ENCODE measurements around the gene RBMS1. TPM values are rescaled to one million over a fixed set of nuclear protein-coding genes. Genes with fewer than 3 reads are reported as not detected.
A peak's percentile ranks its signal among the peaks of the same experiment; 100 is the strongest.
"Not testable (repeated sequence)": the region's sequence is repeated elsewhere in the genome, so short reads cannot be mapped to it uniquely, and the experiment has no call there.

Gene RBMS1
- total RNA-seq, 2 donors from 2014 or later = 109 to 125 TPM

DNA sequence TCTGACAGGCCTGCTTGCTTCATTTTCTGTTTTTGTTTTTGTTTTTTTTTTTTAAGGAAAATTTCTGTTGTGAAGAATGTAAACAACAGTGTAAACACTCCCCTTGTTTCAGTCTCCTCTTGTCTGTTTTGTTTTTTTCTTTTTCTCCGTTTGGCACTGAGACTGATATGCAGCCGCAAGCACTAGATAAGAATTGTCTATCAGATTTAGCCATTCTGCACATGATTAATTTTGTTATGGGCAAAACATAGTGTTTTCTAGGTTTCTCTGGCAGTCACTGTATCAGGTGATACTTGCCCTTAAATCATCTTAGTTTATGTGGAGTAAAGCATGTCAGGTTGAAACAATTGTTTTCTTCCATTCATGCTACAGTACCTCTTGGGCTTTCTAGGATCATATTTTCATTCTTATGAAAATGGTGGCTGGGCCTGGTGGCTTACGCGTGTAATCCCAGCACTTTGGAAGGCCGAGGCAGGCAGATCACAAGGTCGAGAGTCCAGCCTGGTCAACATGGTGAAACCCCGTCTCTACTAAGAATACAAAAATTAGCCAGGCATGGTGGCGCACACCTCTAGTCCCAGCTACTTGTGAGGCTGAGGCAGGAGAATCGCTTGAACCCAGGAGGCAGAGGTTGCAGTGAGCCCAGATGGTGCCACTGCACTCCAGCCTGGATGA is 12.9 kb upstream of the RBMS1 start:
- no peak for DNase-seq (ENCODE audit: low spot score)
- intact Hi-C loops (cut with DNase I) = no loop called here

DNA sequence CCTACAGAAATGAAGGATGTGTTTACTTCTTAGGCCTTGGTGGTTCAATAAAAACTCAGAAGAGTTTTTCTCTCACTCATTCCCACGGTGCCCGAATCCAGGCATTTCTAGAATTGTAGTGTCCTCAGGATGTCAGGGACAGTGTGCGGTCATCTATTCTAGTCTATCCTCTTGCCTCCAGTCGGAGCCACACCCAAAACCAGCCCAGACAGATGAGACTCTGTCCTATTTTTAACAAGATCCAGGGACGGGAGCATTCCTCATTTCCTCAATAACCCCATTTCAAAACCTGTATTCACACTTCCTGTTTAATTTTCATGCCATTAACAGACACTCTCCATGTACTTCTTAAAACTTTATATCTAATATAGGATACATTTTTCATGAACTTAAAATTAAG is 11.6 kb upstream of the RBMS1 start:
- no peak for DNase-seq (ENCODE audit: low spot score)
- intact Hi-C loops (cut with DNase I) = no loop called here

DNA sequence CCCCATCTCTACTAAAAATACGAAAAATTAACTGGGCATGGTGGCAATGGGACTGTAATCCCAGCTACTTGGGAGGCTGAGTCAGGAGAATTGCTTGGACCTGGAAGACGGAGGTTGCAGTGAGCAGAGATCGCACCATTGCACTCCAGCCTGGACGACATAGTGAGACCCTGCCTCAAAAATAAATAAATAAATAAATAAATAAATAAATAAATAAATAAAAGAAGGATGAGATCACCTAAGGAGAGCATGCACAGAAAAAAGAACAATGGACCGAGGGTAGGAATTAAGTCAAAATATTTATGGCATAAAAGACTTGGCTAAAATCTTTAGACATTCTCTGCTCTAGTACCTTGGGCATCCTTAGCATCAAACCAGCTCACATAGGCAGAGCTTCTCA is 8.9 kb upstream of the RBMS1 start:
- no peak for DNase-seq (ENCODE audit: low spot score)
- intact Hi-C loops (cut with DNase I) = loop anchor here in 1 of 2 donors (5.0 kb wide), 1 partner anchor 275 kb away; no protein-coding TSS in a partner anchor

DNA sequence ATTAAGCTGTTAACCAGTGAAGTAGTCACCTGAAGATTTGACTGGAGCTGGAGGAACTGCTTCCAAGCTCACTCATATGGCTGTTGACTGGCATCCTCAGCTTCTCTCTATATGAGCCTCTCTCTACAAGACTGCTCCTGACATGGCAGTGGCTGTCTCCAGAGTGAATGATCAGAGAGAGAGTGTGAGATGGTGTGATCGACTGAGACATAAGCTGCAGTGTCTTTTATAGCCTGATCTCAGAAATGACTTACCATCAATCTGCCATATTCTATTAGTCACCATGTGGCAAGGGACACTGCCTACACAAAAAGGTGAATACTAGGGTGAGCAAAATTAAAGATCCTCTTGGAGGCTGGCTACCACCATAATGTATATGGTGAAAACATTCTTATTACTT is 7.8 kb upstream of the RBMS1 start:
- intact Hi-C loops (cut with DNase I) = loop anchor here in 1 of 2 donors (5.0 kb wide), 1 partner anchor 274 kb away; no protein-coding TSS in a partner anchor
- no peak for DNase-seq (ENCODE audit: low spot score)

DNA sequence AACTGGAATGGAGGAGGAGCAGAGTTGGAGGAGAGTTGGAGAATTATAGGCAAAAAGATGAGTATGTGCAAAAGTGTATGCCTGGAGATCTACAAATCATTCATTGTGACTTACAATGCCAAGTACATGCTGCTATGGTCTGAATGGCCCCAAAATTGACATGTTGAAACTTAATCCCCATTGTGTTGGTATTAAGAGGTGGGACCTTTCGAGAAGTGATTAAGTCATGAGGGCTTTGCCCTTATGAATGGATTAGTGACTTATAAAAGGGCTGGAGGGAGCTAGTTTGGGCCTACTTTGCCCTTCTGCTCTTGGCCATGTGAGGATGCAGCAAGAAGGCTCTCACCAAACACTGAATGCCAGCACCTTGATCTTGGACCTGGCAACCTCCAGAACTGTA is 6.3 kb upstream of the RBMS1 start:
- intact Hi-C loops (cut with DNase I) = loop anchor here in 1 of 2 donors (5.0 kb wide), 1 partner anchor 273 kb away; no protein-coding TSS in a partner anchor
- DNase-seq (ENCODE audit: low spot score) = no peak

DNA sequence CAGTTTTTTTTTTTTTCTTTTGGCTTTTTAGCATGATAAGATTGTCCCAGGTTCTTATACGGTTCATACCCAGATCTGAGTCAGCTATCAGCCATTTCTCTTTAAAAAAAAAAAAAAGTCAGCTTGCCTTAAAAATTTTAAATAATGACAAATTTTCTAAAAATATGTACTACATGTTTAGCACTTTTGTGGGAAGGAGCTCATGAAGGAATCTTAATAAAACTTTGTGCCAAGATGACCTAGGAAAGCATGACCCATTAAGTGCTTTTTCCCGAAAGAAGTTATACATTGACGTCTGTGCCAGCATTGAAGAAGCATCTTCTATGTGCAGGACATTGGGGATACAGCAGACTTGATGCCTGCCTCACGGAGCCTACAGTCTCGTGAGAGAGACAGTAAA is 4.5 kb upstream of the RBMS1 start:
- intact Hi-C loops (cut with DNase I) = no loop called here
- DNase-seq (ENCODE audit: low spot score) = no peak

DNA sequence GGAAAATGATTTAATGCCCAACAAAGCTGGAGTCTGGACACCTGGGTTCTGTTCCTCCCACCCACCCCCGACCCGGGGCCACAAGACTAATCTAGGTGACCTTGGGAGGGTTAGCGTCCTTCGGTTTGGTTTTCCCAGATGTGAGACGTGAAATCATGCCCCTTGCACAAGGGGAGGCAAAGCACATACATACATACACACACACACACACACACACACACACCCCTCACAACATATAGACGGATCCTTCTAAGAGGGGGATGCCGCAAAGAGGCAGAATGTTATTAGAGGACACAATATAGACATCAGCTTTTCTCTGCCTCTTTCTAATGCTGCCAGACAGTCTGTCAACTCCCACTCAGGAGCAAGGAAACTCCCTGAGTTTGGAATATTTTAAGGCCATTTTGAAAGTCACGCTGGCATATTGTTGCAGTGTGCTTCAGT is 616 bp upstream of the RBMS1 start:
- no peak for DNase-seq (ENCODE audit: low spot score)
- intact Hi-C loops (cut with DNase I) = no loop called here

DNA sequence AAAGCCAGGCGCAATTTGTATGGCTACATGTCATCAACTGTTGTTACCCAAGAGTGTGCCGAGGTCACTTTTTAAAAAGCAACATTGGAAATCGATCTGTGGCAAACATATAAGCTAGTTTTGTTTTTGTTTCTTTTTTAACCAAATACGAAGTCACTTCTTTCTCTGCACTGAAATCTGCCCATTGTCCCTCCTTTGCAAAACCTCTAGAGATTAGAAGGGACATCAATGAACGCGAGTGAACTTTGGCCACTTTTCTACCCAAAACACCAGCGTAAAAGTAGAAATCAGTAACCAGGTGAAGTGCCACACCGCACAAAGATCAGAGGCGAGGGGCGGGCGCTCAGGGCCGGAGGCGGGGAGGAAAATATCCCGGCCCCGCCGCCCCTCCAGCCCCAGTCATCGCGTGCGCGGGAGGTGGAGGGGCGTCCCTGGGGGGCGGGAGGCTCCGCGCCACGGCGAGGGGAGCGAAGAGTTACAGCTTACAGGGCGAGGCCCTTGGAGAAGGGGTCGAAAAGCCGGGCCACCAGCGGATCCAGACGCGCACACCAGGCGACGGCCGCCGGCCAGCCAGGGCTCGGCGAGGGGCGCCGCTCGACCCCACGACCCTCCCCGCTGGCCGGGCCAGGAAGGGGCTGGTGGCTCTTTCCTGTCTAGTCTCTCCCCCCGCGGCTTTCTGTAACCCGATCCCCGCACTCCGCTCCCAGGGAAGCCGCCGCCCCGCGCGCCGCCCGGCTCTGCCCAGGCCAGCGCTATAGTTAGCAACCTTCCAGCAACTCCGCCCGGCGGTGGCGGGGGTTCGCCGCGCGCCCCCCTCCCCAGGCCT is 993 bp downstream of the RBMS1 start:
- DNase-seq (ENCODE audit: low spot score) = peak; percentile 90
- intact Hi-C loops (cut with DNase I) = no loop called here

DNA sequence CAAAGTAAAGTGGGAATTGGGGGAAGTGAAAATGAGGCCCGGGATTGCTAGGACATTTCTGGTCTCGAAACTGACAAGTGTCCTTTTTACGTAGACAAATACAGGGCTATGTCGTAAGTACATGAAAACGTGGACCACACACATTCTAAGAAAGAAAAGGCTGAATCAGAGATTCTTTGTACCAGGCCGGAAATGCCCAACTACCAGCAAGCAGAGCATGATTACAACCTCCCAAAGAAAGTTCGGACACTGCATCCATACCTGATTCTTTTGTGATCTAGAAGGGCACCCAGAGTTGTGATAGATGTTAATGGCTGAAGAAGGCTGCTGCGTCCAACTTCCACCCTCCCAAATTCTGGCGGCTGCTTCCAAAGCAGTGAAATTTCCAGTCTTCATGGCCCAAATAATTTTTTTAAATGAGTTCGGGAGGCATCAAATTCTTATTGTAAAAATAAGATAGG is 1.7 kb downstream of the RBMS1 start:
- intact Hi-C loops (cut with DNase I) = no loop called here
- DNase-seq (ENCODE audit: low spot score) = no peak

DNA sequence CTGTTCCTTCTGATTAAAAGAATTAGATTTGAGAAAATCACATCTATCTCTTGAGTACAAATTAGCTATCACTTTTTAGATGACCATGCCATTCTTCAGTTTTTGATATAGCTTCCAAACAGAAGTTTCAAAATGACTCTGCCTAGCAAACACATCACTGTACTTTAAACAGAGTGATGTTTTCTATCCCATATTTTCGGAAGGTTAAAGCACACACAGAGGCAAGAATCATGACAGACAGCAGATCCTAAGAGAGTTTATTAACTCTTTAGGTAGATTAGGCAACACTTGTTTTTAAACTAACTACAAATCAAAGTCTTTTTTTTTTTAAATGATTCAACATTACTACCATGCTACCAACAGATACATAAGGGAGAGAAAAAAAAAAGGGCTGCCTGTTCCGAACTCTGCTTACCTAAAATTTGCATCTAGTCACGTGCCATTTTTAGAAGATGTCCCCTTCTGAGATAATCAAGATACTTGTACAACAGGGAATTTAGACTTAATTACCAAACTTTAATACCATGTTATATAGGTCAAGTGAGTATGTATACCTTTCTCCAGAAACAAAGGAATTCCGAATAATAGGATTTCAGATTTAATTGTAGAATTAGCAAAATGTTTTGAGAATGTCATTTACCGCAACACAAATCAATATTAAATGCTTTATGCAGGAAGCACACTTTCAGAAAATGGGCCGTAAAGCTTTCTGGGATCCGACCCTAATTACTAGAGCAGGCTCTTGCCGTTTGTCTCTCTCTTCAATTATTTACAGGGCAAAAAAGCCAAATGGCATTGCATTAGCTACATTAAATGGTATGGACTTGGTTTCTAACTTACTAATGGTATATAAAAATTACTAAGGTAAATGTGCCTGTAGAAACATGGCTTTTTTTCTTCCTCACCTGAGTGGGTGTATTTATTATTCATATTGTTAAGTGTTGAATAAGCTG is 2.6 kb downstream of the RBMS1 start:
- DNase-seq (ENCODE audit: low spot score) = no peak
- intact Hi-C loops (cut with DNase I) = no loop called here

DNA sequence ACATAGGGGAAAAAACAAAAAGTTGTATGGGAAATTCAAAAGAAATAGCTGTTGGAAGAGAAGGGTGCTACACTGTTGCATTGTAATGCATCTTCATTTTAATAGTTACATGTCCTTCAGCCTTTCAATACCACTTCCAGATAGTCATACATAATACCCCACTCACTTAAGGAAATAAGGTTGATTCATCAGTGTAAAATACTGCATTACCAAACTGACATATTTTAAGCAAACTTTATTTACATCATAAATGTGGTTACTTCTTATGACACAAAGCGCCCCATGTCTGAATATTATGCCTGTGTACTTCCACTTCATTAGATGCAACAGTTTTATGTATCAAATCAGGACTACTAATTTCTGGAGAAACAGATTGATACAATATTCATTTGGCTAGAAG is 4.5 kb downstream of the RBMS1 start:
- DNase-seq (ENCODE audit: low spot score) = no peak
- intact Hi-C loops (cut with DNase I) = no loop called here

DNA sequence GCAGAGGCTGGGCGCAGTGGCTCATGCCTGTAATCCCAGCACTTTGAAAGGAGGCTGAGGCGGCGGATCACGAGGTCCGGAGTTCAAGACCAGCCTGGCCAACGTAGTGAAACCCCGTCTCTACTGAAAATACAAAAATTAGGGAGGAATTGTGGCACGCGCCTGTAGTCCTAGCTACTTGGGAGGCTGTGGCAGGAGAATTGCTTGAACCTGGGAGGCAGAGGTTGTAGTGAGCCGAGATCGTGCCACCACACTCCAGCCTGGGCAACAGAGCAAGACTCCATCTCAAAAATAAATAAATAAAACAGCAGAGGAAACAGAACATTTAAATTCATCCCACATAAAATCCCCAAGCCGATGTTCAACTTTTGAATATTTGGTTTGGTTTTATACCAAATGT is 5.3 kb downstream of the RBMS1 start:
- DNase-seq (ENCODE audit: low spot score); intact Hi-C loops (cut with DNase I): not testable (repeated sequence)

DNA sequence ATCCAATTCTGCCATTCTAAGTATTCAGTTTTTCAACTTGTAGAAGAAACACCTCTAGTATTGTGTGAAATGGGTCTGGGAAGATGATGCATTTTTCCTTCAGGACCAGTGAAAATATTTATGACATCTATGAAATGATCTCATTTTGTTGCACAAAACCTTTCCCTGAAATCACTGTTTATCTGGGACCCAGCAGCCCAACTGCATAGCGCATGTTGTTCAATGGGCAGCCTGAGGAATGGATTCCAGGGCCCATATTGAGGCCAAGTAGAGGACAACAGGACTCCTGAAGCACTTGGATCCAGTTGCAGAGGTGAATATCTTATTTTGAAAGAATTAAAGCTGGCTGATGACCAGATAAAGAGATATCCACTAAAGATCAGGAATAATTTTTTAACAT is 7.3 kb downstream of the RBMS1 start:
- DNase-seq (ENCODE audit: low spot score) = no peak
- intact Hi-C loops (cut with DNase I) = no loop called here

DNA sequence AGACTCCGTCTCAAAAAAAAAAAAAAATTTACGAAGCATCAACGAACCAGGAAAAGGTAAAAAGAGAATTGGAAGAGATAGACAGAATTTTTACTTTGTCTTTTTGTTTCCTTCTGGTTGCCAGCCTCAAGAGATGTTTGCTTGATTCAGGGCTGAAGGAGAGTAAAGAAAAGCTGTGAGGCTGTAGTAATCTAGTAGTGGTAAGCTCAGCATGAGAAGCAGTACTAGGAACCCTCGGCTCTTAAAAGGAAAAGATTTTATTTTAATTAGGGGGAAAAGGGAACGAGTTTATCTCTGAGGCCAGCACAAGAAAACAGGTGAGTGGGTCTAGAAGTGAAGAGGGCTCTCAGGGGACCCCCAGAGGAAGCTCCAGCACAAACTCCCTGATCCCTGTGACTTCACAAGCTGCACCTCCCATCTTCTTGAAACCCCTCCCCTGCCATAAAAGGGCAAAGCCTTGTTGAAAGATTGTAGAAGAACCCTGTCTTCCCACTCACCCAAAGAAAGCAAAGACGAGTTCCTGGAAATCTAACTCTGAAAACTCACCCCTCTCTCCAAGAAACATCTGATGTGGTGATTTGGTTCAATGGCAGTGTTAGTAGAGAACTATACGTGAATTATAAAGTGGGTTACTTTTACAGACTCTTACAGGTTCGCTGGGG is 8.6 kb downstream of the RBMS1 start:
- intact Hi-C loops (cut with DNase I) = no loop called here
- no peak for DNase-seq (ENCODE audit: low spot score)

DNA sequence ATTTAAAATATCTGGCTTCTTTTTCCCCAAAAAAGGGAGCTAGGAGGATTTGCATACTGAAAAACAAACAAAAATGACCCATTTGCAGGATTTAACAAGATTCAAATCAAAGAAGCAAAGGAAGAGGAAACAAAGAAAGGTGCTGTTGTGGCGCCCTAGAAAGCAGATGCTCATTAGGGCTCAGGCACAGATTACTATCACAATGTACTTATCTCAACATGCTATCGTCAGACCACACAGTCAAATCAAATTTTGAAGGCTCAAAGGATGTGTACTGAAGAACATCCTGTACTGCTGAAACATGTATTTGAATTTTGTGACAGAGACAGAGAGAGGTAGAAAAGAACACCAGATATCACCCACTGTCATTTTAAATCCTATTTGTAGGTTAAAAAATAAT is 10.9 kb downstream of the RBMS1 start:
- no peak for DNase-seq (ENCODE audit: low spot score)
- intact Hi-C loops (cut with DNase I) = no loop called here

DNA sequence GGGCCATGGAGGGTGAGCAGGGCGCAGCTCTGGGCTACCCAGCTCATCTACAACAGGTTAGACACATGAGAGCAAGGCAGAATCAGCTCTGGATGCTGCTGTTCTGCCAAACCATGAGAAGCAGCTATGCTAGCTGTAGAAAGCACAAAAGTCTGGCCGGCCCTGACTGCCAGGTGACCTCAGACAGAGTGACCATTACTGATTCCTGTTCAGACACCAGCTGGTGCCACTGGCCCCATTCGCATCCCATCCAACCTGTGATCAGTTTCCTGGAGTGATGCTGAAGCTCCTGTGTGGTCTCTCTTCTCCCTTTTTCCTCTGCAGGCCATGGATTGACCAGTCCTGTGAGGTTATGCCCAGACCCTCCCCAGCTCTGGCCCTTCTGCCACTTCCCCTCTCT is 14.3 kb downstream of the RBMS1 start:
- intact Hi-C loops (cut with DNase I) = loop anchor here in 1 of 2 donors (10.0 kb wide), 1 partner anchor 144 kb away; no protein-coding TSS in a partner anchor
- DNase-seq (ENCODE audit: low spot score) = no peak

DNA sequence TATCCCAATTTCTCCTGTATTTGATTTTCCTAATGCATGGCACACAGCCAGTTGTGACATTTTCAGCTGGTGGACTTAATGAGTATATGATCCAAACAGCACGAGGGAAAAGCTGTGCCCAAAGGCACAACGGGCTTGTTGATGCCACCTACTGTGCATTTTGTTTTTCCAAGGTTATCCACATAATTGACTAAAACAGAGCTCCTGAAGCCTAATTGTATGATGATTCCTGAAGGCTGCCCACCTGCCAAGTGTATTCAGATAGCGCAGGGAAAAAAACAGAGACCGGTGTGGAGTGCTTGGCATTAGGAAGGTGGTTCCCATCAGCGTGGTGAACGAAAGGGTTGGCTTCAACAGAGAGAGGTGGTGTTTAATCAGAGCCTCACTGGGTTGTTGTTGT is 14.9 kb downstream of the RBMS1 start:
- intact Hi-C loops (cut with DNase I) = loop anchor here in 1 of 2 donors (10.0 kb wide), 1 partner anchor 144 kb away; no protein-coding TSS in a partner anchor
- DNase-seq (ENCODE audit: low spot score) = no peak

DNA sequence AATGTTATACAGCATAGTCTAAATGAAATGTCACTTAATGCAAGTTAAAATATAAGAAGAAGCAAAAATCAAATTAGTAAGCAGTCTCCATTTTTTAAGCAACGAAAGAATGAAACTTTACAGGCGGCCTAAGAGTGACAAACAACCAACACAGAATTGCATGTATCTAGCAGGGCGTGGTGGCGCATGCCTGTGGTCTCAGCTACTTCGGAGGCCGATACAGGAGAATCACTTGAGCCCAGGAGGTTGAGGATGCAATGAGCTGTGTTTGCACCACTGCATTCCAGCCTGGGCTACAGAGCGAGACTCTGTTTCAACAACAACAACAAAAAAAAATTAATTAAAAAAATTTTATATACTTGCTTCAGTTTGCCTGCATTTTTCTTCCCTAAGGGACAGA is 16.6 kb downstream of the RBMS1 start:
- DNase-seq (ENCODE audit: low spot score) = no peak
- intact Hi-C loops (cut with DNase I) = loop anchor here in 1 of 2 donors (10.0 kb wide), 1 partner anchor 142 kb away; no protein-coding TSS in a partner anchor

Measured in posterior vena cava (tissue), 2 donors.